Panc1 (cell line): Measurements from ENCODE around the gene MAN2C1.

Experiments used
- SIN3A ChIP-seq: IDR thresholded peaks from 2 replicates; pipeline ENCODE4 v1.6.1; 2012; ENCODE audit warnings: low read depth, mild to moderate bottlenecking, low read length, moderate library complexity, borderline replicate concordance; ENCODE audit not compliant: insufficient read depth
- TCF7L2 ChIP-seq: IDR thresholded peaks from 2 replicates; pipeline ENCODE4 v1.6.1; 2011; ENCODE audit warnings: mild to moderate bottlenecking, low read depth, low read length, inconsistent platforms
- TF ChIP-seq, protein P1 (sequence below), 2 experiments: IDR thresholded peaks; 2 replicates each; pipeline ENCODE4 v1.6.1; 2011 to 2012; ENCODE audit warnings: low read depth in 2 of 2, control low read depth in 1 of 2, low read length in 1 of 2, mild to moderate bottlenecking in 1 of 2, moderate library complexity in 1 of 2; ENCODE audit not compliant: insufficient read depth in 1 of 2
- TF ChIP-seq, protein P2 (sequence below): fragments of 450-650 bp; IDR thresholded peaks from 2 replicates; pipeline ENCODE4 v1.5.1; 2017; ENCODE audit warnings: mild to moderate bottlenecking

DNA sequence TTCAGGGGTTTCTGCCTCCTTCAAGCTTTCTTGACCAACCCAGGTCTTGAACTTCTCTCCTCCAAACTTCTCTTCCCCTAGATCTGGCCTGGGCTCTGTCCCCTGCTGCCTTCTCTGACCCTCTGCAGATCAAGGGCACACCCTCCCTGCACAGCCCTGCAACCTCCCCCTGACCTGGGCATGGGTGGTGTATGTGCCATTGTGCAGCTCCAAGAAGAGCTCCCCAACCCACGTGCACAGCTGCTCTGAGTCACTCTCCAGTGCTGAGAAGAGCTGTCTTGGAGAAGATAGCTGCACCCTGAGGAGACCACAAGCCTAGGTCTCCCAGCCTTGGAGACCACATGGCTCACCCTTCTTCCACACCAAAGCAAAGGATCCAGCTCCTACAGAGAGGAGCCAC is 8.0 kb downstream of the MAN2C1 start:
- TF ChIP-seq, protein P1, sequence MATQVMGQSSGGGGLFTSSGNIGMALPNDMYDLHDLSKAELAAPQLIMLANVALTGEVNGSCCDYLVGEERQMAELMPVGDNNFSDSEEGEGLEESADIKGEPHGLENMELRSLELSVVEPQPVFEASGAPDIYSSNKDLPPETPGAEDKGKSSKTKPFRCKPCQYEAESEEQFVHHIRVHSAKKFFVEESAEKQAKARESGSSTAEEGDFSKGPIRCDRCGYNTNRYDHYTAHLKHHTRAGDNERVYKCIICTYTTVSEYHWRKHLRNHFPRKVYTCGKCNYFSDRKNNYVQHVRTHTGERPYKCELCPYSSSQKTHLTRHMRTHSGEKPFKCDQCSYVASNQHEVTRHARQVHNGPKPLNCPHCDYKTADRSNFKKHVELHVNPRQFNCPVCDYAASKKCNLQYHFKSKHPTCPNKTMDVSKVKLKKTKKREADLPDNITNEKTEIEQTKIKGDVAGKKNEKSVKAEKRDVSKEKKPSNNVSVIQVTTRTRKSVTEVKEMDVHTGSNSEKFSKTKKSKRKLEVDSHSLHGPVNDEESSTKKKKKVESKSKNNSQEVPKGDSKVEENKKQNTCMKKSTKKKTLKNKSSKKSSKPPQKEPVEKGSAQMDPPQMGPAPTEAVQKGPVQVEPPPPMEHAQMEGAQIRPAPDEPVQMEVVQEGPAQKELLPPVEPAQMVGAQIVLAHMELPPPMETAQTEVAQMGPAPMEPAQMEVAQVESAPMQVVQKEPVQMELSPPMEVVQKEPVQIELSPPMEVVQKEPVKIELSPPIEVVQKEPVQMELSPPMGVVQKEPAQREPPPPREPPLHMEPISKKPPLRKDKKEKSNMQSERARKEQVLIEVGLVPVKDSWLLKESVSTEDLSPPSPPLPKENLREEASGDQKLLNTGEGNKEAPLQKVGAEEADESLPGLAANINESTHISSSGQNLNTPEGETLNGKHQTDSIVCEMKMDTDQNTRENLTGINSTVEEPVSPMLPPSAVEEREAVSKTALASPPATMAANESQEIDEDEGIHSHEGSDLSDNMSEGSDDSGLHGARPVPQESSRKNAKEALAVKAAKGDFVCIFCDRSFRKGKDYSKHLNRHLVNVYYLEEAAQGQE (IDR thresholded peaks at IDR 0.05; ENCODE audit: insufficient read depth in 1 of 2, low read depth in 2 of 2, low read length in 1 of 2), result no peak
- TF ChIP-seq, protein P2, sequence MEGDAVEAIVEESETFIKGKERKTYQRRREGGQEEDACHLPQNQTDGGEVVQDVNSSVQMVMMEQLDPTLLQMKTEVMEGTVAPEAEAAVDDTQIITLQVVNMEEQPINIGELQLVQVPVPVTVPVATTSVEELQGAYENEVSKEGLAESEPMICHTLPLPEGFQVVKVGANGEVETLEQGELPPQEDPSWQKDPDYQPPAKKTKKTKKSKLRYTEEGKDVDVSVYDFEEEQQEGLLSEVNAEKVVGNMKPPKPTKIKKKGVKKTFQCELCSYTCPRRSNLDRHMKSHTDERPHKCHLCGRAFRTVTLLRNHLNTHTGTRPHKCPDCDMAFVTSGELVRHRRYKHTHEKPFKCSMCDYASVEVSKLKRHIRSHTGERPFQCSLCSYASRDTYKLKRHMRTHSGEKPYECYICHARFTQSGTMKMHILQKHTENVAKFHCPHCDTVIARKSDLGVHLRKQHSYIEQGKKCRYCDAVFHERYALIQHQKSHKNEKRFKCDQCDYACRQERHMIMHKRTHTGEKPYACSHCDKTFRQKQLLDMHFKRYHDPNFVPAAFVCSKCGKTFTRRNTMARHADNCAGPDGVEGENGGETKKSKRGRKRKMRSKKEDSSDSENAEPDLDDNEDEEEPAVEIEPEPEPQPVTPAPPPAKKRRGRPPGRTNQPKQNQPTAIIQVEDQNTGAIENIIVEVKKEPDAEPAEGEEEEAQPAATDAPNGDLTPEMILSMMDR, result no peak
- TF ChIP-seq SIN3A (no peak), TCF7L2 (no peak)
